ENCODE results near the gene ANHX.

ANHX gene

GRCh38 chr12:133231001-133231400 lies 4.7 kb downstream of the ANHX start:
- H3K27ac ChIP-seq (ENCODE audit: low read length), result no peak overlapping the region
- peaks cover 37% of the 10 kb centered on the region for H3K9me3 ChIP-seq (ENCODE audit: control insufficient read depth, insufficient read depth, low read length)
- WGBS (ENCODE audit: insufficient coverage, insufficient read length), result no CpG with 5 or more reads among the region's 3 CpGs
- H3K4me3 ChIP-seq (ENCODE audit: low read length), result no peak overlapping the region
- no peaks in the 10 kb centered on the region for H3K27me3 ChIP-seq (ENCODE audit: control insufficient read depth, insufficient read depth, low read length)
- DNase-seq (ENCODE audit: low read depth, low spot score), result no peak
- no peaks in the 10 kb centered on the region for H3K36me3 ChIP-seq (ENCODE audit: control insufficient read depth, insufficient read depth, low read length)
- no peaks in the 10 kb centered on the region for H3K4me1 ChIP-seq (ENCODE audit: control insufficient read depth, insufficient read depth, low read length)

GRCh38 chr12:133227281-133227852 lies 8.3 kb downstream of the ANHX start:
- no peak overlapping the region for H3K4me3 ChIP-seq (ENCODE audit: low read length)
- H3K27ac ChIP-seq (ENCODE audit: low read length), result no peak overlapping the region
- H3K27me3 ChIP-seq (ENCODE audit: control insufficient read depth, insufficient read depth, low read length), result no peaks in the 10 kb centered on the region
- no peak for DNase-seq (ENCODE audit: low read depth, low spot score)
- WGBS (ENCODE audit: insufficient coverage, insufficient read length), result no CpG with 5 or more reads among the region's 7 CpGs
- H3K36me3 ChIP-seq (ENCODE audit: control insufficient read depth, insufficient read depth, low read length), result no peaks in the 10 kb centered on the region
- H3K4me1 ChIP-seq (ENCODE audit: control insufficient read depth, insufficient read depth, low read length), result no peaks in the 10 kb centered on the region
- peaks cover 31% of the 10 kb centered on the region for H3K9me3 ChIP-seq (ENCODE audit: control insufficient read depth, insufficient read depth, low read length)

- H3K27me3 ChIP-seq (ENCODE audit: control insufficient read depth, insufficient read depth, low read length), result no peaks in the 10 kb centered on the region
- H3K9me3 ChIP-seq (ENCODE audit: control insufficient read depth, insufficient read depth, low read length), result peaks cover 29% of the 10 kb centered on the region
- no peak for DNase-seq (ENCODE audit: low read depth, low spot score)
- WGBS (ENCODE audit: insufficient coverage, insufficient read length), result no CpG with 5 or more reads among the region's 8 CpGs
- no peaks in the 10 kb centered on the region for H3K36me3 ChIP-seq (ENCODE audit: control insufficient read depth, insufficient read depth, low read length)
- H3K27ac ChIP-seq (ENCODE audit: low read length), result no peak overlapping the region
- no peaks in the 10 kb centered on the region for H3K4me1 ChIP-seq (ENCODE audit: control insufficient read depth, insufficient read depth, low read length)
- H3K4me3 ChIP-seq (ENCODE audit: low read length), result no peak overlapping the region
Observed at GRCh38 chr12:133226690-133227089, 9.0 kb downstream of the ANHX start.

DNA sequence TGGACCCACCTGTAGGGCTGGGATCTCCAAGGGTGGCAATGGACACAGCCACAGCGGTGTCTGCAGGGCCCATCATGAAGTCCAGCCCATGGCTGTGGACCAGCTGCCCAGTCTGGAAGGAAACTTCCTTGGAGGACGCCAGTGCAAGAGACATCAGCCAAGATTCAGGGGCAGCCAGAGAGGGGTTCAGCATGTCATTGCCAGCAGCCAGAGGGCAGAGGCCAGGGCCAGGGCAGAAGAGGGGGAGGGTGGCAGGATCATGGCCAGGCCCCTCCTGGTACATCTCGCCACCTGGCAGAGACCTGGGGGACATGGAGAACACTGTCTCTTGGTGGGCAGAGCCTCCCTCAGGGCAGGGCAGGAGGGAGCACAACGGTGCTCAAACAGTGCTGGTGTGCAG lies 10.2 kb downstream of the ANHX start:
- Histone ChIP-seq H3K9me3 (ENCODE audit: control insufficient read depth, insufficient read depth, low read length) (peaks cover 31% of the 10 kb centered on the region), H3K4me1 (ENCODE audit: control insufficient read depth, insufficient read depth, low read length) (no peaks in the 10 kb centered on the region; the same call in 1 of the 2 replicates), H3K27me3 (ENCODE audit: control insufficient read depth, insufficient read depth, low read length) (no peaks in the 10 kb centered on the region), H3K27ac (ENCODE audit: low read length) (no peak overlapping the region), H3K4me3 (ENCODE audit: low read length) (no peak overlapping the region), H3K36me3 (ENCODE audit: control insufficient read depth, insufficient read depth, low read length) (no peaks in the 10 kb centered on the region)
- DNase-seq (ENCODE audit: low read depth, low spot score), result no peak
- WGBS (ENCODE audit: insufficient coverage, insufficient read length), result no CpG with 5 or more reads among the region's 4 CpGs

GRCh38 chr12:133222211-133222610 lies 13.5 kb downstream of the ANHX start:
- Histone ChIP-seq H3K27me3 (ENCODE audit: control insufficient read depth, insufficient read depth, low read length) (no peaks in the 10 kb centered on the region), H3K9me3 (ENCODE audit: control insufficient read depth, insufficient read depth, low read length) (peaks cover 42% of the 10 kb centered on the region), H3K4me1 (ENCODE audit: control insufficient read depth, insufficient read depth, low read length) (no peaks in the 10 kb centered on the region; the same call in 1 of the 2 replicates), H3K36me3 (ENCODE audit: control insufficient read depth, insufficient read depth, low read length) (no peaks in the 10 kb centered on the region), H3K27ac (ENCODE audit: low read length) (no peak overlapping the region), H3K4me3 (ENCODE audit: low read length) (no peak overlapping the region)
- WGBS (ENCODE audit: insufficient coverage, insufficient read length), result no CpG with 5 or more reads among the region's 10 CpGs
- no peak for DNase-seq (ENCODE audit: low read depth, low spot score)

DNA sequence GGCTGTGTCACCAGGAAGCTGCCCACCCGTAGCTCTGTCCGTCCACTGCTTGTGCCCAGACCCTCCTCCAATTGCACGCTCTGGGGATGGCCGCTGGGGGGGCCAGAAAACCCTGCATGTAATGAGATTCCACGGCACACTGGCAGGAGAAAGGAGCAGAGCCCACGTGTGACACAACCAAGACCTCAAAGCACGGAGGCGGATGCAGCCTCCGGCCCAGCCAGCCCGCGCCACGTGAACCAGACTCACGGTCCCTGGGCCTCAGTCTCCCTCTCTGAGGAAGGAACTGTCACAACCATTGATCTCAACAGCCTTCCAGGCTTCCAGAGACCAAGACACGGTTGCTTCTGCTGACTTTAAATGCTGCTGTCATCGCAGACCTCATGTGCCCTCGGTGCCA lies 14.4 kb downstream of the ANHX start:
- no CpG with 5 or more reads among the region's 16 CpGs for WGBS (ENCODE audit: insufficient coverage, insufficient read length)
- H3K4me3 ChIP-seq (ENCODE audit: low read length), result no peak overlapping the region
- no peak for DNase-seq (ENCODE audit: low read depth, low spot score)
- no peaks in the 10 kb centered on the region for H3K36me3 ChIP-seq (ENCODE audit: control insufficient read depth, insufficient read depth, low read length)
- H3K27me3 ChIP-seq (ENCODE audit: control insufficient read depth, insufficient read depth, low read length), result no peaks in the 10 kb centered on the region
- H3K27ac ChIP-seq (ENCODE audit: low read length), result no peak overlapping the region
- H3K4me1 ChIP-seq (ENCODE audit: control insufficient read depth, insufficient read depth, low read length), result no peaks in the 10 kb centered on the region; the same call in 1 of the 2 replicates
- H3K9me3 ChIP-seq (ENCODE audit: control insufficient read depth, insufficient read depth, low read length), result peaks cover 44% of the 10 kb centered on the region

DNA sequence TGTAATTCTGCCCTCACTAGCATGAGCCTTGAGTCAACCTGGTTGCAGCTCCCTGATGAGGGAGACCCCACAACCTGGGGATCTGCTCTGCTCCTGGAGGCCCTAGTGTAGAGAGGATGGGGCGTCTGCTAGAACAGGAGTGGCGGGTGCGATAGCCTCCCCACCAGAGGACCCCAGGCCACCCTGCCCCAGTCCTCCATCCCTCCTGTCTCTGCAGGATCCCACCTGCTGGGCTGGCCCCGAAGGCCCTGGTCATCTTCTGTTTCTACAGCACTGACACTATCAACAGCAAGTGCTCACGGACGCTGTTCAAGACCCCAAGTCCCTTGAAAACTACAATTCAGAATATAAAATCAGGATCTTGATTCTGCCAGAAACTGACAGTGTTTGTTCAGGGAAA lies 15.2 kb downstream of the ANHX start:
- Histone ChIP-seq H3K4me1 (ENCODE audit: control insufficient read depth, insufficient read depth, low read length) (no peaks in the 10 kb centered on the region; the same call in 1 of the 2 replicates), H3K27ac (ENCODE audit: low read length) (no peak overlapping the region), H3K9me3 (ENCODE audit: control insufficient read depth, insufficient read depth, low read length) (peaks cover 42% of the 10 kb centered on the region), H3K36me3 (ENCODE audit: control insufficient read depth, insufficient read depth, low read length) (no peaks in the 10 kb centered on the region), H3K4me3 (ENCODE audit: low read length) (no peak overlapping the region), H3K27me3 (ENCODE audit: control insufficient read depth, insufficient read depth, low read length) (no peaks in the 10 kb centered on the region)
- WGBS (ENCODE audit: insufficient coverage, insufficient read length), result no CpG with 5 or more reads among the region's 6 CpGs
- no peak for DNase-seq (ENCODE audit: low read depth, low spot score)

- Histone ChIP-seq H3K9me3 (ENCODE audit: control insufficient read depth, insufficient read depth, low read length) (peaks cover 41% of the 10 kb centered on the region), H3K36me3 (ENCODE audit: control insufficient read depth, insufficient read depth, low read length) (no peaks in the 10 kb centered on the region), H3K27ac (ENCODE audit: low read length) (no peak overlapping the region), H3K4me1 (ENCODE audit: control insufficient read depth, insufficient read depth, low read length) (no peaks in the 10 kb centered on the region; the same call in 1 of the 2 replicates), H3K4me3 (ENCODE audit: low read length) (no peak overlapping the region), H3K27me3 (ENCODE audit: control insufficient read depth, insufficient read depth, low read length) (no peaks in the 10 kb centered on the region)
- no peak for DNase-seq (ENCODE audit: low read depth, low spot score)
- WGBS (ENCODE audit: insufficient coverage, insufficient read length), result no CpG with 5 or more reads among the region's 3 CpGs
Observed at GRCh38 chr12:133217219-133217618, 18.5 kb downstream of the ANHX start.

GRCh38 chr12:133215724-133216123 lies 20.0 kb downstream of the ANHX start:
- no peak for DNase-seq (ENCODE audit: low read depth, low spot score)
- no peak overlapping the region for H3K4me3 ChIP-seq (ENCODE audit: low read length)
- H3K9me3 ChIP-seq (ENCODE audit: control insufficient read depth, insufficient read depth, low read length), result peaks cover 34% of the 10 kb centered on the region
- H3K27me3 ChIP-seq (ENCODE audit: control insufficient read depth, insufficient read depth, low read length), result no peaks in the 10 kb centered on the region
- WGBS (ENCODE audit: insufficient coverage, insufficient read length), result no CpG with 5 or more reads among the region's 3 CpGs
- H3K27ac ChIP-seq (ENCODE audit: low read length), result no peak overlapping the region
- no peaks in the 10 kb centered on the region for H3K36me3 ChIP-seq (ENCODE audit: control insufficient read depth, insufficient read depth, low read length)
- no peaks in the 10 kb centered on the region for H3K4me1 ChIP-seq (ENCODE audit: control insufficient read depth, insufficient read depth, low read length)

GRCh38 chr12:133206390-133206789 lies 29.3 kb downstream of the ANHX start:
- H3K9me3 ChIP-seq (ENCODE audit: control insufficient read depth, insufficient read depth, low read length), result peaks cover 28% of the 10 kb centered on the region
- no peak overlapping the region for H3K4me3 ChIP-seq (ENCODE audit: low read length)
- WGBS (ENCODE audit: insufficient coverage, insufficient read length), result no CpG with 5 or more reads among the region's 2 CpGs
- peaks cover 15% of the 10 kb centered on the region; the same call in 1 of the 2 replicates for H3K36me3 ChIP-seq (ENCODE audit: control insufficient read depth, insufficient read depth, low read length)
- no peak overlapping the region for H3K27ac ChIP-seq (ENCODE audit: low read length)
- DNase-seq (ENCODE audit: low read depth, low spot score), result no peak
- no peaks in the 10 kb centered on the region for H3K4me1 ChIP-seq (ENCODE audit: control insufficient read depth, insufficient read depth, low read length)
- H3K27me3 ChIP-seq (ENCODE audit: control insufficient read depth, insufficient read depth, low read length), result no peaks in the 10 kb centered on the region

DNA sequence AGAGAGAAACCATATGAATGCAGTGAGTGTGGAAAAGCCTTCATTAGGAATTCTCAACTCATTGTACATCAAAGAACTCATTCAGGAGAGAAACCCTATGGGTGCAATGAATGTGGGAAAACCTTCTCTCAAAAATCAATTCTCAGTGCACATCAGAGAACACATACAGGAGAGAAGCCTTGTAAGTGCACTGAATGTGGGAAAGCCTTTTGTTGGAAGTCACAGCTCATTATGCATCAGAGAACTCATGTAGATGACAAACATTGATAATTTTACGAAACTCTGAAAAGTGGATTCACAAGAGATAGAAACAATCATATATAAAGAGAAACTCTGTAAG lies 31.4 kb downstream of the ANHX start:
- Histone ChIP-seq H3K27me3 (ENCODE audit: control insufficient read depth, insufficient read depth, low read length) (no peaks in the 10 kb centered on the region), H3K9me3 (ENCODE audit: control insufficient read depth, insufficient read depth, low read length) (peaks cover 20% of the 10 kb centered on the region), H3K4me1 (ENCODE audit: control insufficient read depth, insufficient read depth, low read length) (no peaks in the 10 kb centered on the region), H3K36me3 (ENCODE audit: control insufficient read depth, insufficient read depth, low read length) (peaks cover 15% of the 10 kb centered on the region; the same call in 1 of the 2 replicates), H3K27ac (ENCODE audit: low read length) (no peak overlapping the region), H3K4me3 (ENCODE audit: low read length) (no peak overlapping the region)
- DNase-seq (ENCODE audit: low read depth, low spot score), result no peak
- WGBS (ENCODE audit: insufficient coverage, insufficient read length), result no CpG with 5 or more reads among the region's 1 CpG
